GM19025 (cell line): ENCODE results near the gene CAV1.

Source experiments
- ATAC-seq: cut with Tn5 transposase; IDR thresholded peaks from one replicate; pipeline ENCODE4 v1.9.1; 2021; ENCODE audit warnings: mild to moderate bottlenecking, low read depth, moderate library complexity; ENCODE audit not compliant: unreplicated experiment

The CAV1 gene

GRCh38 chr7:116527521-116527920, 2.7 kb downstream of the CAV1 start:
- no peak for ATAC-seq

DNA sequence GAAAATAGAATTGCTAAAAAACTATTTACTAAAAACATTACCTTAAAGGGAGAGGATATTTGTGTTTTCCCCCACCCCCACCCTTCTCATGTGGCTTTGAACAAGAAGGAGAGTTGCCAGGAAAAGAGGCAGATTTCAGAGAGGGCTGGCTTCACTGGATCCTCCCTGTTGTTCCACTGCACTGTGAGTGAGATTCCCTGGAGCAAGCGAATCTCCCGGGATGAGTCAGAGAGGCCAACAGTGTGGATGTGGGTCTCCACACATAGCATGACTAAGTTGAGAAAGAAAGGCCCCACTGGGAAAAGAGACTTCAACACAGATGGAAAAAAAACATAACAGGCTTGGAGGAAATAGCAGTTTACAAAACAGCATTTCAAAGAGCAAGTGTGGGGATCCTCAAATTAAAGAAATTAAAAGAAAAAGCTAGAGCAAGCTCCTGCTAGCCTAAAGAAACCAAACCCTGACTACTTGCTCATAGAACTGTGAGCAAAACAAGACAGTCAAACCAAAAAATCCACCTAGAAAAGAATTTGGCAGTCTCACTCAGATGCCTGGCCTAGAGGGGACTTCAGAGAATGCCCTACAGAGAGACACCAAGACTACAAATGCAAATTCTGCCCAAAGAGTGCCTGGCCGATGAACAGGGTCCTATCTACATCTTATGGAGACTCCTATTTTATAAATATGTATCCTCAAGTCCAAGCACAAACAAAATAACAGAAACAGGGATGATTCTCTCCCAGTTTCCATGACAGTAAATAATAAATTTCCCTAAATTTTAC, 3.4 kb downstream of the CAV1 start:
- no peak for ATAC-seq

DNA sequence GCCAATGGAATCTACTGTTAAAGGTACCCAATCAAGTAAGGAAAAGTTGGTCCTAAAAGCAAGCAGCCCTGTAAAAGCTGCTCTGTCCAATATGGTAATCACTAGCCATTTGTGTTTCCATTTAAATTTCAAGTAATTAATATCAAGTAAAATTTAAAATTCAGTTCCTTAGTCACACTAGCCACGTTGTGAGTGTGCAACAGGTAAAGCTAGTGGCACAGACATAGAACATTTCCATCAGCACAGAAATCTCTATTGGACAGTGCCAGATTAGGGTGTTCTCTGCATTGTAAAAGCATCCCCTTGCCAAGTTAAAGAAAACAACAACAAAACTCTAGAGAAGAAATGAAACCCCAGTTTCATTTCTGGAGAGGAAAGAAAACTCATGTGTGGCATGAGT, 4.4 kb downstream of the CAV1 start:
- no peak for ATAC-seq

- no peak for ATAC-seq
These were observed 5.4 kb downstream of the CAV1 start for GRCh38 chr7:116530107-116530820.

GRCh38 chr7:116532102-116532688, 7.4 kb downstream of the CAV1 start:
- no peak for ATAC-seq

- no peak for ATAC-seq
These were observed 10.0 kb downstream of the CAV1 start for GRCh38 chr7:116534790-116535189.

DNA sequence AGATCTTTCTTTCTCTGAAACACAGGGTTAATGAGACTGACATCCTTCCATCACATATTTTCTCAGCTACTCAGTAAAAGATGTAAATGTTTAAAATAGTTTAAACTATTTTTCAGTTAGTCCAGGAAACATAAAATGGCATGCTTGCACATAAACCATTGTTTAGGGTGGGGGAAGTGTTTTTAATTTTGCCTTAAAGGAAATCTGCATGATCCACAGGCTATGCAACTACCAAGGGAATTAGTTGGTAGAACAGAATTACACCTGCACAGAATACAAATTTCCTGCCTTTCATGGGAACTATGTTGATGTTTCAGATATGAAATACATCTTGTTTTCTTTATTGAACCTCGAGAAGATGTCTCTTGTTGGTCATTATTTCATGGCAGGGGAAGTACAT, 10.6 kb downstream of the CAV1 start:
- ATAC-seq = no peak

DNA sequence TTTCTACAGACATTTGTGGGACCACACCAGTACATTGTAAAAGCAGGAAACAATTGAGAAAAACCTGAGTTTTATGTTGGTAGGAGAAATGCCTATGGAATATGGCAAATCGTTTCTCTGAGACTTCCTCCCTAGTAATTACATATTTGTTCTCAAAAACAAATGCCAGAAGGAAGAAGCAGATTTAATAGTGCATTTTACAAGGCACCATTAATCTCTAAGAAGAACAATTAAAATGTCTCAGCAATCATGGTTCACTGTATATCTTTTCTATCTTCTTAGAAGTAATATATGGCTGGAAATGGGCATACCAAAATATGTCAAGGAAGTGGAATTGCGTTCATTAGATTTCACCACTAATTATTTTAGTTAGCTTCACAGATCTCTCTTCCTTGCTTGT, 13.3 kb downstream of the CAV1 start:
- no peak for ATAC-seq

DNA sequence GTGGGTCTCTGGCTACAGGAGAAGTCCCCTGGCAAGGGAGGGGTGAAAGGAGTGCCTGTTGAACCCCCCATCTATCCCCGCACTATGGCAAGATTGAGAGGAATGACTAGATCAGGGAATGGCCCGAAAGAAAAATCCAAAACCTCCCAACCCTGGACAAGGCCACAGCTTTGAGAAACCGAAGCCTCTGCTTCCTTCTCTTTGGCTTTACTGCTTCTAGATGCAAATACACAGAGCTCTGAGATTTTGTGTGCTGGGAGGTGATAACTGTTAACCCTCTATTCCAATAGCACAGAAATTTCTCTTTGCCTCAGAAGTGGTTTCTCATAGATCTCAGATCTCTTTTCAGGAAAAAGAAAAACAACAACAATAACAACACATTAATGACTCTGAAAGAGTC, 15.0 kb downstream of the CAV1 start:
- ATAC-seq = no peak

- no peak for ATAC-seq
These were observed 15.9 kb downstream of the CAV1 start for GRCh38 chr7:116540743-116541142.

GRCh38 chr7:116541951-116542350, 17.1 kb downstream of the CAV1 start:
- no peak for ATAC-seq

GRCh38 chr7:116542618-116543017, 17.8 kb downstream of the CAV1 start:
- no peak for ATAC-seq

- no peak for ATAC-seq
These were observed 18.8 kb downstream of the CAV1 start for GRCh38 chr7:116543664-116544063.

GRCh38 chr7:116544487-116544886, 19.7 kb downstream of the CAV1 start:
- no peak for ATAC-seq

- no peak for ATAC-seq
These were observed 20.7 kb downstream of the CAV1 start for GRCh38 chr7:116545411-116545993.

- ATAC-seq = no peak
These were observed 21.2 kb downstream of the CAV1 start for GRCh38 chr7:116546054-116546453.

DNA sequence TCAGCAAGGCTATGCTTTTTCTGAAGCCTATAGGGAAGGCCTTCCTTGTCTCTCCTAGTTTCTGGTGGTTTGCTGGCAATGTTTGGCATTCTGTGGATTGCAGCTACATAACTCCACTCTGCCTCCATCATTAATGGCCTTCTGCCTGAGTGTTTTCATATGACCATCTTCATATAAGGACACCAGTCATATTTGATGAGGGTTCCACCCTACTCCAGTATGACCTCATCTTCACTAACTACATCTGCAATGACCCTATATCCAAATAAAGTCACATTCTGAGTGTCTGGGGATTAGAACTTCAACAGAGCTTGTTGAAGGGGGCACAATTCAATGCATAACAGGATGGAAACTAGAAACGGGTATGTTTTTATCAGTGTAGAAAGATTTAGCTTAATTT, 22.1 kb downstream of the CAV1 start:
- ATAC-seq = no peak

- no peak for ATAC-seq
These were observed 22.5 kb downstream of the CAV1 start for GRCh38 chr7:116547347-116547746.

DNA sequence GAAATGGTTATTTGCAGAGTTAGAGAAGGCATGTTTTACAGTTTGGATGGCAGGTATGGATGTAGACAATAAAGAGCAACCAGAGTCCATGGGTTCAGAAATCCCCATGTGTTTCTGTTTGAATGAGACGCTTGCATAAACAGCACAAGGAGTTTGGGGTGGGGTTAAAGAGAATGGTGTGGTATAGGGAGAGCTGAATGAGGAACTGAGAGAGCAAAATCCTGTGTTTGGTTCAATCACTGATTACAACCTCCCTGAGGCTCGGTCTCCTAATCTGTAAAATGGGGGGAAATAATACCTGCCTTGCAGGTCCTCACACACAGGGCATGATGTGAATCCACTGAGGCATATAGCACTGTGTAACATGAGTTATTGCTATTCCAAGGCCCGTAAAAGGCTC, 23.7 kb downstream of the CAV1 start:
- peak; percentile 92 for ATAC-seq

- ATAC-seq = no peak
These were observed 24.5 kb downstream of the CAV1 start for GRCh38 chr7:116549370-116549769.

DNA sequence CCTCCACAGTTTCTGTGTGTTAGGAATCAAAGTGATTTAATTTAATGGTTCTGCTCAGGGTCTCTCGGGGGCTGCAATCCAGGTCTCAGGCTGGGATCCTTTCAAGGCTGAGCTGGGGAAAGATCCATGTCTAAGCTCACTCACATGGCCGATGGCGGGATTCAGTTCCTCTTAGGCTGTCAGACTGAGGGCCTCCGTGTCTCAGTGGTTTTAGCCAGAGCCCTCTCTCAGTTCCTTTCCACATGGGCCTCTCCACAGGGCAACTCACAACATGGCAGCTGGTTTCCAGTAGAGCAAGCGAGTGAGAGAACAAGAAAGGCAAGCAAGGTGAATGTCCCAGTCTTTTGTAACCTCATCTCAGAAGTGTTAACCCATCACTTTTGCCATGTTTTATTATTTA, 26.9 kb downstream of the CAV1 start:
- ATAC-seq = no peak
